Esophagus muscularis mucosa (tissue), 4 donors: ENCODE measurements around the gene THSD4.

ENCODE experiments used
- CTCF ChIP-seq, 3 experiments: fragments of 200-600 bp in 2 of 3; fragments of 450-650 bp in 1 of 3; sonication (generic) in 2 of 3; IDR thresholded peaks; one replicate each; pipeline ENCODE4 v1.5.1; 2017 to 2019; ENCODE audit warnings: antibody characterized with exemption in 3 of 3, mild to moderate bottlenecking in 2 of 3, moderate library complexity in 1 of 3
- EP300 ChIP-seq: sonication (generic); formaldehyde crosslinking; IDR thresholded peaks from one replicate; pipeline ENCODE4 v1.6.1; 2017; ENCODE audit warnings: antibody characterized with exemption
- POLR2A ChIP-seq: fragments of 450-650 bp; IDR thresholded peaks from one replicate; pipeline ENCODE4 v1.6.1; 2017; ENCODE audit warnings: antibody characterized with exemption, moderate library complexity, mild to moderate bottlenecking, low read depth
- POLR2AphosphoS5 ChIP-seq, 2 donors: sonication (generic); formaldehyde crosslinking; IDR thresholded peaks; one replicate each; pipeline ENCODE4 v1.6.1; 2017; ENCODE audit warnings: antibody characterized with exemption in 2 of 2

GRCh38 chr15:71386005-71386404 is 270.7 kb downstream of the THSD4 start:
- TF ChIP-seq CTCF (IDR thresholded peaks at IDR 0.05), result no peak
- no peak for TF ChIP-seq POLR2A
- TF ChIP-seq EP300, result no peak
- no peak for TF ChIP-seq POLR2AphosphoS5 (IDR thresholded peaks at IDR 0.05)
